Ovary (tissue), 3 donors: ENCODE data around the gene SDK1.

Source experiments
- POLR2A ChIP-seq: fragments of 450-650 bp; IDR thresholded peaks from one replicate; pipeline ENCODE4 v1.6.1; 2017; ENCODE audit warnings: antibody characterized with exemption, mild to moderate bottlenecking, moderate library complexity
- TF ChIP-seq, protein P1 (sequence below), 3 donors: fragments of 450-650 bp in 2 of 3; fragments of 200-600 bp in 1 of 3; IDR thresholded peaks; one replicate each; pipeline versions ENCODE4 v1.5.1 to v1.8.0; 2016 to 2022; ENCODE audit warnings: antibody characterized with exemption in 3 of 3, mild to moderate bottlenecking in 1 of 3
- donor health status: DM: no; HTN: no; CAD: no.

- TF ChIP-seq, protein P1, sequence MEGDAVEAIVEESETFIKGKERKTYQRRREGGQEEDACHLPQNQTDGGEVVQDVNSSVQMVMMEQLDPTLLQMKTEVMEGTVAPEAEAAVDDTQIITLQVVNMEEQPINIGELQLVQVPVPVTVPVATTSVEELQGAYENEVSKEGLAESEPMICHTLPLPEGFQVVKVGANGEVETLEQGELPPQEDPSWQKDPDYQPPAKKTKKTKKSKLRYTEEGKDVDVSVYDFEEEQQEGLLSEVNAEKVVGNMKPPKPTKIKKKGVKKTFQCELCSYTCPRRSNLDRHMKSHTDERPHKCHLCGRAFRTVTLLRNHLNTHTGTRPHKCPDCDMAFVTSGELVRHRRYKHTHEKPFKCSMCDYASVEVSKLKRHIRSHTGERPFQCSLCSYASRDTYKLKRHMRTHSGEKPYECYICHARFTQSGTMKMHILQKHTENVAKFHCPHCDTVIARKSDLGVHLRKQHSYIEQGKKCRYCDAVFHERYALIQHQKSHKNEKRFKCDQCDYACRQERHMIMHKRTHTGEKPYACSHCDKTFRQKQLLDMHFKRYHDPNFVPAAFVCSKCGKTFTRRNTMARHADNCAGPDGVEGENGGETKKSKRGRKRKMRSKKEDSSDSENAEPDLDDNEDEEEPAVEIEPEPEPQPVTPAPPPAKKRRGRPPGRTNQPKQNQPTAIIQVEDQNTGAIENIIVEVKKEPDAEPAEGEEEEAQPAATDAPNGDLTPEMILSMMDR (IDR thresholded peaks at IDR 0.05): no peak
- no peak for TF ChIP-seq POLR2A
Observed at GRCh38 chr7:4050126-4050660, 749.1 kb downstream of the SDK1 start.
